GM19455 (cell line): ENCODE data around the gene EVI2B.
"Not testable (repeated sequence)": the region's sequence is repeated elsewhere in the genome, so short reads cannot be mapped to it uniquely, and the experiment has no call there.

Experiments
- ATAC-seq: cut with Tn5 transposase; IDR thresholded peaks from one replicate; pipeline ENCODE4 v1.9.1; 2021; ENCODE audit not compliant: unreplicated experiment

Gene EVI2B, protein sequence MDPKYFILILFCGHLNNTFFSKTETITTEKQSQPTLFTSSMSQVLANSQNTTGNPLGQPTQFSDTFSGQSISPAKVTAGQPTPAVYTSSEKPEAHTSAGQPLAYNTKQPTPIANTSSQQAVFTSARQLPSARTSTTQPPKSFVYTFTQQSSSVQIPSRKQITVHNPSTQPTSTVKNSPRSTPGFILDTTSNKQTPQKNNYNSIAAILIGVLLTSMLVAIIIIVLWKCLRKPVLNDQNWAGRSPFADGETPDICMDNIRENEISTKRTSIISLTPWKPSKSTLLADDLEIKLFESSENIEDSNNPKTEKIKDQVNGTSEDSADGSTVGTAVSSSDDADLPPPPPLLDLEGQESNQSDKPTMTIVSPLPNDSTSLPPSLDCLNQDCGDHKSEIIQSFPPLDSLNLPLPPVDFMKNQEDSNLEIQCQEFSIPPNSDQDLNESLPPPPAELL

GRCh38 chr17:31313982-31314781 is at the start of gene EVI2B:
Gene EVI2B (minus strand): TSS chr17:31314054. CDS start chr17:31305609, 8,445 bp downstream.
- ATAC-seq, result no peak

DNA sequence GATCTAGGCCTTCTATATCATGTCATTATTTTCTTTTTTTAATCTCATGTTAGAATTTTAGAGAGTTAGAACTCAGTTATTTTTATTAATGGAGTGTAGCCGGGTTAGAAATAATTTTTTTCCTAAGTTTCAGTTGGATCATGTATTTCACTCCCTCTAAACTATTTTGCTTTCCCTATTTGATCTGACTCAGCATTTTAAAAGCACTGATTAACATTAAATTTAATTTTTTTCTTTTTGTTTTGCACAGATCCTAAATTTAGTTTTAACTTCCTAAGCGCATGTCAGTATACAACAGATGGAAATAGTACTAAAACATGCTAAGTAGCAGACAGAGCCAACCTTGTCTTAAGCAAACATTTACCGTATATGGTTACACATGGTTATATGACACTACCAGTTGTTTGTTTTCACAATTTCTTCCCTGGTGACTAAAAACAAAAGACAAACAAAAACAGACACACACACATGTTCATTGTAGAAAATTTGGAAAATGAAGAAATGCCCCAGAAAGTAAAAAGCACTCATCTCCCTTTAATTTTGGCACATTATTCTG is 44.1 kb upstream of the EVI2B start:
- no peak for ATAC-seq

- no peak for ATAC-seq
Observed at GRCh38 chr17:31357091-31357490, 43.2 kb upstream of the EVI2B start.

- no peak for ATAC-seq
Observed at GRCh38 chr17:31355935-31356334, 42.1 kb upstream of the EVI2B start.

GRCh38 chr17:31349454-31349853 is 35.6 kb upstream of the EVI2B start:
- ATAC-seq, result no peak

DNA sequence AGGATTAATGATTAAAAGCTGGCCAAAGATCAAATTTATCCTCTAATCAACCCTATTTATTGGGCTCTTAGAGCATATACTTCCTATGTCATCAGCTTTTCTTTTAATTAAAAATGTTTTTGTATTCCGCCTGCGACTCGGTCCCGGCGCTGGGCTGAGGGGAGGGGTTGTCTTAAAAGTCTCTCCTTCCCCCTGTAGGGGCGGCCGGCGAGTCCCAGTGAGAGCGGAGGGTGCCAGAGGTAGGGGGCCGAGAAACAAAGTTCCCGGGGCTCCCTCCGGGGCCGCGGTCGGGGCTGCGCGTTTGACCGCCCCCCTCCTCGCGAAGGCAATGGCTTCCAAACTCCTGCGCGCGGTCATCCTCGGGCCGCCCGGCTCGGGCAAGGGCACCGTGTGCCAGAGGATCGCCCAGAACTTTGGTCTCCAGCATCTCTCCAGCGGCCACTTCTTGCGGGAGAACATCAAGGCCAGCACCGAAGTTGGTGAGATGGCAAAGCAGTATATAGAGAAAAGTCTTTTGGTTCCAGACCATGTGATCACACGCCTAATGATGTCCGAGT is 31.4 kb upstream of the EVI2B start:
- ATAC-seq, result not testable (repeated sequence)

GRCh38 chr17:31339906-31340661 is 26.2 kb upstream of the EVI2B start:
- ATAC-seq, result no peak

GRCh38 chr17:31329221-31329620 is 15.4 kb upstream of the EVI2B start:
- no peak for ATAC-seq

DNA sequence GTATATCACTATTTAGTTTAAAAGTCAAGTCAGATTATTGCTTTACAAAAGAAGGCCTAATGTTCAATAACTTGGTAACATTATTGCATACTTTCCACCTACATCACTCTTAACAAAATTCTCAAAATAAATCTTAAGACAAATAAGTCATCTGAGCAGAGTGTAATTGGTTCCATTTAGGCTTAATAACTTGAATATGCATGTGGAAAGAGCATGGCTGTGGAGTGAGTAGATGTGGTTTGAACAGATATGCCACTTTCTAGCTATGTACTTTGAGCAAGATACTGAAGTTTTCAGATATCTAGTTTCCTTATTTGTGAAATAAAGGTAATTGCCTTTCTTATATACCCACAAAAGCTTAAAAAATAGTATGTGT is 14.3 kb upstream of the EVI2B start:
- no peak for ATAC-seq

DNA sequence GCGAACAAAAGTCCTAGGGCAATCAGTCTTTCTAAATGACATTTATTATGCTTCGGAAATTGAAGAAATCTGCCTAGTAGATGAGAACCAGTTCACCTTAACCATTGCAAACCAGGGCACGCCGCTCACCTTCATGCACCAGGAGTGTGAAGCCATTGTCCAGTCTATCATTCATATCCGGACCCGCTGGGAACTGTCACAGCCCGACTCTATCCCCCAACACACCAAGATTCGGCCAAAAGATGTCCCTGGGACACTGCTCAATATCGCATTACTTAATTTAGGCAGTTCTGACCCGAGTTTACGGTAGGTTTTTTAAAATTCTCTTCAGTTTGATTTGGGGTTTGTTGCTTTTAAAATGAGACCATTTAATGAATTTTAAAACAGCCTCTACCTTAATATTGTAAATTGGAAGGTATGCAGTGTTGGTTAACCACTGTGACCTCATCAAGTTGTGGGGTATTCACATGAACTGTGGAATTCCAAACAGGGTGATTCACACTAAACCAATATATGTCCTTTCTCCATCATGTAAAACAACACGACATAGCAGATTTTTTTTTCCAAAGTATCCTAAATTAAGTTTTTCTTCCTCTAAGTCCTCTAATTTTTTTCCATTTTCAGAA is 13.8 kb upstream of the EVI2B start:
- ATAC-seq, result no peak

DNA sequence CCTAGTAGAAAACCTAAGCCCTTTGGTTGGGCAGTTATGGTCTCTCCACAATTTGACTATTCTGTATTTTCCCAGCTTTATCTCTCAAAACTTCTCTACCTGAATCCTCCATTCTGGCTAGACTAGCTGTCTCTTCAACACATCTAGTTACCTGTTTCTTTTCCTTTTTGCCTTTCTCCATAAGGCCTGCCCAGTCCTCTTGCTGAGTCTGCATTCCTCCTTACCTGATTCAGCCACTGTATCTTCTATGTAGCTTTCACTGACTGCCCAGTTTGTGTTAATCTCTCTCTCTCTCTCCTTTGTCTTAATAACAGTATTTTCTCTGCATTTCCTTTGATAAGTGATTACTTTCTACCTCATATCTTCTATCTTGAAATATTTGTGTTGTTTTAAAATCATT is 9.7 kb upstream of the EVI2B start:
- no peak for ATAC-seq

DNA sequence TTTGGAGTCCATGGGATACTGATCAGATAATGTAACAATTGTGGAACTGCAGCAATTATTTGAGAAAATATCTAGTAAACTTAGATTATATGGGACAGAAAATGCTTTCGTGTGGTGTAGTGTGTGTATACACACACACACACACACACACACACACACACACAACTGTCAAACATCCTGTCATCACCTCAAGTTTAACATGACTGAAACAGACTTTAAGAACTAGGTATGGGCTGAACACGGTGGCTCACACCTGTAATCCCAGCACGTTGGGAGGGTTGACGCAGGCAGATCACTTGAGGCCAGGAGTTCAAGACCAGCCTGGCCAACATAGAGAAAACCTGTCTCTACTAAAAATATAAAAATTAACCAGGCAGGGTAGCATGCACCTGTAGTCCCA is 8.1 kb upstream of the EVI2B start:
- no peak for ATAC-seq

DNA sequence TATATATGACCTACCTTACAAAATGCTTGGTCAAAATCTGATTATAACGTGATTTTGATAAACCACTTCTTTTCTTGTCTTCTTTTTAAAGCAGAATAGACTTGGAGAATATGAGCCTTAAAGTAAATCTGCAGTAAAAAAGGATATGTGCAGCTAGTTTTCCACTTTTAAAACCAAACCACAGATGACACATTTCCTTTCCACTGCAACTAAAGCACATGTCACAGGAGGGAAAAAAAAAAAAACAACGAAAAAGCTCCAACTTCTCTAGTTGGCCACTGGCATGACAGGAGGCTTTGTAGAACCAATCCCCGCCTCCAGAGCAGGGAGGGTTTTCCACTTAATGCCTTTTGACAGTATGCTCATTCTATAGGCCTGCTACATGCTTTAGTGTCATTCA is 7.6 kb upstream of the EVI2B start, which contains the start of gene EVI2A:
TSS of gene EVI2A (minus strand) at position 142 of the 400 bp plus-strand sequence. CDS start 2,609 bp downstream, outside the sequence.
- ATAC-seq, result no peak

DNA sequence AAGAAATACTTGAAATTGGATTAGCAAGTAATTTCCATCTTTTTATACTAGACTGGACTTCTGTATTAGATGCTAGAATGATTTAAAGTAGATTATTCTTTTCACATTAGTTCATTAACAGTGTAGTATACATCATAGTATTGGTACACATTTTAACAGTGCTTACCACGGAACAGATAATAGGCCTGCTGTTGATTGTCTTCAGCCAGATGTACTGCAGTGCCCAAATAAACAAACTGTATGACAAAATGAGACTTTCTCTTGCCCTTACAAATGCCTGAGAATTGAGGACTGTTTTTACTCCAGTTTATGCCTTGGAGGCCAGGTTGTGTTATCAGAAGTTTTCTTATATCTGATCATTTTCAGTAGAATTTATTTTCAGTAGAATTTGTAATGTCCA is 6.9 kb upstream of the EVI2B start:
- no peak for ATAC-seq

DNA sequence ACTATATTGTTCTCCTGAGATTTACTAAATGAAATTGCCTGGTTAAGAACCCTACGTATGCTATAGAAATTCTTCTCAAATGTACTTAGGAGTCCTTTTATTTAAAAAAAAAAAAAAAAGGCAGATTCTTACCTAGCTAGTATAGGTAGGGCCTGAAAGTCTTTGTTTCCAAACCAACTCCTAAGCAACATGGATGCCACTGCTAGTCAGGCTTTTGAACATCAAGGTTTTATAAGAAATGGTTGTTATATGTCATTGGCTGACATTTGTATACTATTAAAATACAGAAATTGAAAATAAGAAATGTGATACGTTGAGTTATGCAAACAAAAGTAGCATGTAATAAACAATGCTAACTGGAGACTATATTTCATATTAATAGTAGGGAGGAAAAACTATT is 6.4 kb upstream of the EVI2B start:
- ATAC-seq, result no peak

DNA sequence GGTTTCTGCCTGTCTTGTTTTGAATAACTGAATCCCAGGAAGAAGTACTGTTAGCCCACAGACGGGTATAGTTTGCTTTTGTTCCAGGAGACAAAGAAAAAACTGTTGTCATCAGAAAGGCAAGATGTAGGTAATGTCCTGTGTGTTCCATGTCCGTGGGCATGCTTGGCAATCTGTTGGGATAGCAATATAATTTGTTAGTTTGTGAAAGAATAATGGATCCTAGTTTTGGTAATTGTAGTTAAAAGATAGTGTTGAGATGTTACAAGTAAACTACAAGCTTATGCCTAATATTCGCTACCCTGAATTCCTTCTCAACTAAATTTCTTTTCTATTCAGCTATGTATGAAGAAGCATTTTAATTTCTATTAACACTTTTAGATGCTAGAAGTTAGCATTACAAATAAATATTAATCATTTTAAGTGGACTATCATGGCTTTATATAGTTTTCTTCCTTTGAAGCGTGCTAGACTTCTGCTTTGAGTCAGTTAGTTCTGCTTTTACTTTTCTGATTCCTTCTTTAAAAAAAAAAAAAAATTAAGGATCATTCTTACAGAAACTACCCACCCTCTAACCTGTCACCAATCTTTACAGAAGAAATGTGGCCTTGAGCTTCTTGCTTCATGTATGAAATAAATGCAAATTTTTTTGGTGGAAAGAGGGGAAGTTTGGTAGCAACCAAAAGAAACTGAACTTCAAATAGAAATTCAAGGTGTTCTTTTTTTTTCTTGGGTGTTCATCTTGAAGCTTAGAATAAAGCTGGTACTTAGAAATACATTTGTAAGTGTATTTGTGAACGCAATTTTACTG is 5.2 kb upstream of the EVI2B start:
- ATAC-seq, result no peak

DNA sequence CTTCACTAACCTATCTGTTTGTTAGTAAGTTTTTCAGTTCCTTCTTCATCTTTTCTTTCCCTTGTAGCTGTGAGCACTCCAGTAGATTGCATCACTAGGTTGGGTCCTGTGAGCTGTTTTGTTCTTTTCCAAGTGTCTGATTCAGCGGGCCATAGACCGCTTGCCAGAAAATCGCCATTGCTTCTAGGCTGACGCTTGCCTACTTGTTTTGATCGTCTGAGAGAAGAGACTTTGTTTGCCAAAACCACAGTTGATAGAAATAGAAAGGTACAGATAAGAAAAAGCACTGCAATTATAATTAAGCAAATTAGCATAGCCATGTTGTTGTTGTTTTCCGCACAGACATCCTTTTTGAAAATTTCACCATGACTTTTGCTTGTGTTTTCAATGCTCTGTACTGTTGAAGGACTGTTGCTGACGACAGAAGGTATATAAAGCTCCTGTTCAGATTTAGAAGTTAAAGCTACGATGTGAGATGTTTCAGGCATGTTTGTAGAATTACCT is 4.5 kb upstream of the EVI2B start:
- peak; percentile 38 for ATAC-seq

- ATAC-seq, result no peak
Observed at GRCh38 chr17:31314782-31315100, 887 bp upstream of the EVI2B start.

- not testable (repeated sequence) for ATAC-seq
Observed at GRCh38 chr17:31312223-31312622, 1.6 kb downstream of the EVI2B start.
